Measurements from ENCODE around the gene COPZ2.

GRCh38 chr17:48060249-48060648, 22.7 kb upstream of the COPZ2 start:
- TF ChIP-seq POLR2AphosphoS5 (IDR thresholded peaks at IDR 0.05; ENCODE audit: low read depth, low read length), result no peak
- TF ChIP-seq POLR2A (IDR thresholded peaks at IDR 0.05; ENCODE audit: low read depth, low read length), result no peak
